SU-DHL-6 (cell line): ENCODE measurements around the gene COL5A1.

ENCODE experiments used
- CTCF ChIP-seq: fragments of 200-600 bp; sonication (generic); IDR thresholded peaks from one replicate; pipeline ENCODE4 v1.5.1; 2017; ENCODE audit warnings: antibody characterized with exemption, mild to moderate bottlenecking, low read length, moderate library complexity; ENCODE audit not compliant: insufficient read depth, poor library complexity, severe bottlenecking
- EZH2phosphoT487 ChIP-seq: fragments of 200-600 bp; sonication (generic), shearing (Covaris generic); conservative IDR thresholded peaks from 2 replicates; pipeline ENCODE4 v1.6.1; 2018; ENCODE audit warnings: mild to moderate bottlenecking, antibody characterized with exemption, low read length, moderate library complexity, mixed read lengths

GRCh38 chr9:134660407-134660806 is 18.8 kb downstream of the COL5A1 start:
- TF ChIP-seq CTCF (no peak), EZH2phosphoT487 (no peak)
